ENCODE data around the gene OR52W1.
"Not testable (repeated sequence)": the region's sequence is repeated elsewhere in the genome, so short reads cannot be mapped to it uniquely, and the experiment has no call there.

Gene OR52W1

DNA sequence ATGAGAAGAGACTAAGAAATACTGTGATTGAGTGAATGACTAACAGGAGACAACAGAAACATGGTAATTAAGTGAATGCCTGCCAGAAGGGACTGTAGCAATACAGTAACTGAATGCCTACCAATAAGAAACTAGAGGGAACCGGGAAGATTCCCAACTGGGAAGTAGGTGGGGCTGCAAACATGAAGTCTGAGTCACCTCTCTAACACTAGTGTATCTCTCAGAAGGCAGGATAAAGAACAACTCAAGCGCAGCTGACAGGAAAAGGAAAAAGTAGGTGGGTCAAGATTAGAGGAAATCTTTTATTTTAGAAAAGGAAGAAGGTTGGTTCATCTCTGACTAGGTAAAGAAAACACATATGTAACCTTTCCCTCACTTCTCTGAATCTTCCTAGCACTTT, 20.3 kb downstream of the OR52W1 start:
- no peak for DNase-seq

DNA sequence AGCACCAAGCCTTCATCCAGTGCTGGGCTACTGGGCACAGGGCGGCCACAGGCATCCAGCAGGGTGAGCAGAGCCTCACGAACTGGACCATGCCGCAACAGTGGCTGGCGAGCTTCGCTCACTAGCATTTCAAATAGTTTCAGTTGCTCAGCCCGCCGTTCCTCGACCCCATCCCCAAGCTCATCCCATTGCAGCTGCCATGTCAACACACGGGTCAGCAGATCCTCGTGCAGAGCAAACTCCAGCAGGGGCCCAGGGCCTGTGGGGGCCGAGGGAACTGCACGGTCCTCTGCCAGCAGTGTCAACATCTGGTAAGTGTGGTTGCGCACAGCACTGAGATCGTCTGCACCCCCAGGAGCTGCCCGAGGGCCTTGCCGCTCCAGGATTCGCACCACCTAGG, 24.8 kb downstream of the OR52W1 start:
- DNase-seq: no peak

DNA sequence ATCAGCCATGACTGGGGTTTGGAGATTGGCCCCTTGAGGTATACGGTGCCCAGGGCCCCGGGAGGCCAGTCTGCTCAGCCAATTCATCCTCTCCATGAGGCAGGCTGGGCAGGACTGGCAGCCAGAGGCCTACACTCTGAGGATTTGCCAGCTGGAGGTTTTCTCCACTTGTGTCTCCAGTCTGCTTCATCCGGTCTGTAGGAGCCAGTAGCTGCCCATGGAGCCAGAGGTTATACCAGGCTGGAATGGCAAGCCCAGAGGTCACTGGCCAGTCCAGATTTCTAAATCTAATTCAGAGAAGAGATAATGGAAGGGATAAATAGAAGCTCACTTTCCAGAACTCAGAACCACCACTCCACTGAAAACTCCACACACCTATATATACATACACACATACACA, 25.4 kb downstream of the OR52W1 start:
- DNase-seq: no peak

DNA sequence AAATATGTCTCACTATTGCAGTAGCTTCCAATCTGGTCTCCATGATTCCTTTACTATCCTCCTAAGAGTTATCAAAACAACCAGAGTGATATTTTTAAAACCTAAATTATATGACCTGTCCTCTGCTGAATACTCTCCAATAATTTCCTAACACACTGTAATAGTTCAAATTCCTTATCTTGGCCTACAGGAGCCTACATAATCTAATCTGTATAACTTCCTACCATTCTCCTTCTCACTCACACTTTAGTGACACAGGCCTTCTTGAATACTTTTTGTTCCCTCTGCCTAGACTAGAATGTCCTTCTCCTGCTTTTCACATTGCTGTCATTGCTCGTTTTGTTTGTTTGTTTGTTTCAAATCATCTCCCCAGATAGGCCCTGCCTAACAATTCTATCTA, 26.0 kb downstream of the OR52W1 start:
- DNase-seq: no peak

DNA sequence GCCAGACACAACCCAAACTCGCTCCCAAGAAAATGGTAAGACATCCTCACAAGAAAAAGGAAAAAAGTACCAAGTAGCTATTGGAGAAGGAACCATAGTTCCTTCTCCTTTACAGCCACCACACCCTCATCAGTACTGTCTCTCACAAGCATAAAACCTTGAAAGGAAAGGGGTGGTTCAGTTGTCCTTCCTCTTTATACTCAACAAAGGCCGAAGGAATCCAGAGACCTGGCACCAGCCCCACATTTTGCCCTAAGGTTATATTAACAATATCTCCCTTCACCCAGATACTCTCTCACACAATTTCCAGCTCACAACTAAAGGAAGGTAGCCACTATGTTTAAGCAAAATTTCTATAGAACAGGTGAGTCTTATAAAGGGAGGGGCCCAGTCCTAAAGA, 26.9 kb downstream of the OR52W1 start:
- DNase-seq: no peak

DNA sequence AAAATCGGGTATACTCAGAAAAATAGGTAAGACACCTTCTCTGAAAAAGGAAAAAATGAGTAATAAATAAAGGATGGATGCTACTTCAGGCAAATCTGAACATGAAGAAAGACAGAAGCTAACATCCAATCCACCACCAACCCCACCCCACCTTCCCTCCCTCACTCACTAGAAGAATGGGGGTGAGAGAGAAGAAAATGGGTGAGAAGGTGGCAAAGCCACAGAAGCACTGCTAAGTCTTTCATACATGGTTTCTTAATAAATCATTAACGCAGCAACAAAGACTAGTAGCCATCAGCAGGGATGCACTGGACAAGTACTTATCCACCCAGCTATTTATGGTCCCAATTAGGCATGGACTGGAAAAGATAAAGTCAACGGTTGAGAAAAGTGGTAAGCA, 29.5 kb downstream of the OR52W1 start:
- DNase-seq: no peak

DNA sequence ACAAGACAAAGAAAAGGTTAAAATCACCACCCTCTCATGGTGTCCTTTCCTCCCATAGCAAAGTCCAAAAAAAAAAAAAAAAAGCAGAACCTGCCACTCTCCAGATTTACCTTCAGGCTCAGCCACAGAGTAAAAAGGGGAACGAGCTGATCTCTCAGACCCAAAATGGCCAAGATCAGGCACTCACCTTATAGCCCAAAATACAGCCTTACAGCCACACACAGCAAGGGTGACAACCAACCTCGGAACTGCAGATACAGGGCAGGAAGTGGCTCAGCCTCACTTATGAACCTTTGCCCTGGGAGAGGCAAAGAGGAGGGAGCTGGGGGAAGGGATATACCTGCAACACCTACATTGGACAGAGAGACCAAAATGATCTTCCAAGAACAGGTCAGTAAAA, 30.9 kb downstream of the OR52W1 start:
- DNase-seq: no peak

DNA sequence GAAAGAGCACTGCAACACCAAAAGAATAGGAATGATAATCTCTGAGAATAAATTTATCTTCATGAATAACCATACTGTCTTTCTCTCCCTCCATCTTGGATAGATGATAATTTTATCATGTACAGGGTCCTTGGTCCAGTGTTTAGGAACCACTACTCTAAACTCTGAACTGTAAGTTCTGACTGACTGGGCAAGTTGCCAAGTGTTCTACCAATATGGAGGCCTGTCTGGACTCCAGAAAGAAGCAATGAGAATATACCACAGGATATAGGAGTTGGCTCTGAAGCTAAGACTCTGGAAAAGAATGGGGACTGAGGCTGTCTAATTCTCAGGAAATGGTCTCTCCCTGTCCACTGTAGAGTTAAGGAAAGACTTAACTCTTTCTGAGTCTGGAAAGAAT, 33.9 kb downstream of the OR52W1 start:
- DNase-seq: no peak

DNA sequence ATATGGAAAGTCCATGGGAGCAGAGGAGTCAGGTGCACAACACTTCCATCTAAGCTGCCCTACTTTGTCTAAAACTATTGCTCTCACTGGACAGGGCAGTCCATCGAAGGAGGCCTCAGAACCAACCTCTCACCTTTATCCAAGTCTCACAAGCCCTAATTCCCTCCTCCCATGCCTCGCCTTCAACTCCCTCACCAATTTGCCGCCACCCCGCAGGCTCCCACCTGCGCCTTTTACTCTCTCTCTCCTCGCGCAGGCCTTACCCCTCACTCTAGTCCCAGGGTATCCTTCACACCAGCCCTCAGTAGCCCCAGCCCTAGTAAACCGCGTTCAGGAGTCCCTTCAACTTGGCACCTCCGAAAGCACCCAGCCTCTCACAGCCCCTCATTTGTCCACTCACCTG, 35.0 kb downstream of the OR52W1 start:
- DNase-seq: no peak

DNA sequence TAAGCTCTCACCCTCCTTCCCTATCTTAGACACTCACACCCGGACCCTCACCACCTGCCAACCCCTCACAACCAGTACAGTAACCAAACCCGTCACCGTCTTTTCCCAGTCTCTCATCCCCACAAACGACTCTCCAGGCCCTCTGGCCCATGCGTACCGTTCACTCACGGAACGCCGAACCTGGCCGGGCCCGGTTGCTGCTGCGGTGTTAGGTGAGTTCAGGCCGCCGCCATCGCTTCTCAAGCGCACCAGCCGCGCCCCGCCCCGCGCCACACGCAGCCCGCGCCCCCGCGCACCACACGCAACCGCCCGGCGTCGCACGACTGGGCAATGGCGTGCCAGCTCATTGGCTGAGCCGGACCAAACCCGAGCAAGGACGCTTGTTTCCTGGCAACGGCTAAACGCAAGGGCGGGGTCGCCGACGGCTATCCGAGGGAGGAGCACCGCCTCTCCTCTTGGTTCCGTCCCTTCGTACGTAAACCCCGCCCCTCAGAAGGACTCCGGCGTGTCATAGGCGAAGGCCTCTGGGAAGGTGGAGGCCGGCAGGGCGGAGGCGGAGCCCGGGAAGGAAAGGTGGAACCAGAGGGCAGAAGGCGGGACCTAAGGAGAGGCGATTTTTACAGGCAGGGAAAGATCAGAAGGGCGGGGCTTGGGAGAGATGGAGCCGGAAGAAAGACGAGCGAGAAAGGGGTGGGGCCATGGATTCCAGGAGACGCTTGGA, 35.5 kb downstream of the OR52W1 start, which contains the start of gene FHIP1B:
Gene FHIP1B (minus strand): TSS at position 250 of the 721 bp plus-strand sequence. CDS start 10,120 bp downstream, outside the sequence.
- peak; percentile 97 to 100 (median 99) for DNase-seq

DNA sequence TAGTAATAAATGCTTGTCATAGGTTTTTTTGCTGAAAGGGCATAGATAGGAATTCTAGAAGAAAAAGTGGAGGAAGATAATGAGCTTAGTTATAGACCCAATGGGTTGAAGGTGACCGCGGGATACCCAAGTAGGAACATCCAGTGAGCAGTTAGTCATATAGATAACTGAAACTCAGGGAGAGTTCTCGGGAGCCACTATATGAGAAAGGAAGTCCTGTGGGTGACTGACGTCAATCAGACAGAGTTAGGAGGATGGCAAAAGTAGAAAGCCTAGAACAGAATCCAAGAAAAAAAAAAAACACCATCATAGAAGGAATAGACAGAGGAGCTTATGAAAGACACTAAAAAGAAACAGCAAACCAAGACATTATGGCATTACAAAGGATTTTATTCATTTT, 38.2 kb downstream of the OR52W1 start:
- DNase-seq: no peak

DNA sequence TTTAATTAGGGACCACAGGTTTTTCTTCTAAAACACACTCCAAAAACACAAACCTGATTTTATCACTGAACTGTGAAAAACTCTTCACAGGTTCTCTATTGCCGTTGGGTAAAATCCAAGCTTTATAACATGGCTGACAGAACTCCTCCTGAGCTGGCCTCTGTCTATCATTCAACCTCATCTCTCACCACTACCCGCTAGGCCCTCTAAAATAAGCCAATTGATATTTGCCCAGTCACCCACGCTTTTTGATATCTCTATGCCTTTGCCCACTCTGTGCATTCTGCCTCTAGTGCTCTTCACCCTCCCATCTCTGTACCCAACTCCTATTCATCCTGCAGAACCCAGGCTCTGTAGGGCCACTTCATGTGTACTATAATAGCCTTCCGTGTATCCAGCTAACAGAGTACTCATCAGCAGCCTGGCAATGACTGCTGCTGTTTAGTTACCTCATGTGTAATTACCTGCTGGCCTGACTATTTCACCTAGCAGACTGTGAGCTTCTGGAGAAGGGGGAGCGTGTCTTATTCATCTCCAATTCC, 38.8 kb downstream of the OR52W1 start:
- no peak for DNase-seq

DNA sequence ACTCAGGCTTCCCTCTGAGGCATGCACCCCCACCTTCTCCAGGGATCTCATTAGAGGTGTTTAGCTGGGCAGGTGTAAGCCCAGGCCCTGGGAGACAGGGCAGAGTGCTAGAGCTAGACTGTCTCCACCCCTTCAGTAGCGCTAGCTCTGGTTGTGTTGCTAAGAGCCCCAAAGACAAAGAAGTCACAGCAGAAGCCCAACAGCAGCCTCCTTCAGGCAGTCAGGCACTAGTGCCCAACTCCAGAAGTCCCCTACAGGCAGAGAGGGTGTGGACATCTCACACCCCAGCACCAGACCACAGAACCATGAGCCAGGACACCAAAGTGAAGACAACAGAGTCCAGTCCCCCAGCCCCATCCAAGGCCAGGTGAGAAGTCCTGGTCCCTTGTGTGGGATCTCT, 39.9 kb downstream of the OR52W1 start, which contains the start of gene CNGA4:
Gene CNGA4 (plus strand): TSS at position 188 of the 400 bp plus-strand sequence. CDS start 118 bp downstream, at position 306.
- no peak for DNase-seq

DNA sequence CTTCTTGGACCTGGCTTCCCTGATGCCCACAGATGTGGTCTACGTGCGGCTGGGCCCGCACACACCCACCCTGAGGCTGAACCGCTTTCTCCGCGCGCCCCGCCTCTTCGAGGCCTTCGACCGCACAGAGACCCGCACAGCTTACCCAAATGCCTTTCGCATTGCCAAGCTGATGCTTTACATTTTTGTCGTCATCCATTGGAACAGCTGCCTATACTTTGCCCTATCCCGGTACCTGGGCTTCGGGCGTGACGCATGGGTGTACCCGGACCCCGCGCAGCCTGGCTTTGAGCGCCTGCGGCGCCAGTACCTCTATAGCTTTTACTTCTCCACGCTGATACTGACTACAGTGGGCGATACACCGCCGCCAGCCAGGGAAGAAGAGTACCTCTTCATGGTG, 41.1 kb downstream of the OR52W1 start:
- no peak for DNase-seq

DNA sequence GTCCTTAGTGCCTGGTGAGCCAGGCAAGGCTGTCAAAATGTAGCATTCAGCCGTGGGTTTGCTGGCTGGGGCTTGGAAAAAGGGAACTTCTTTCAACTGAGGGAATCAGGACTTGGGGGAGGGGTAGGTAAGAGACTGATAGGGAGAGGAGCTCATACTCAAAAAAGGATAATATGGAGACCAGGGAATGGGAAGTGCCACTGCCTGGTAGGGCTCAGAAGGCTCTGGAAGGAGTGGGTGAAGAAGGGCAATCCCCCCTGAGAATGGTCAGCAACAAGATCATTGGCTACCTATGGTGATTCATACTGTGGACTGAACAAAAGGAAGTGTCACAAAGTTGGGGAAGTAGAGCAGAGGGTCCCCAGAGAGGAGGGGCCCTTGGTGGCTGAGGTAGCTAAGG, 41.8 kb downstream of the OR52W1 start:
- DNase-seq: no peak

DNA sequence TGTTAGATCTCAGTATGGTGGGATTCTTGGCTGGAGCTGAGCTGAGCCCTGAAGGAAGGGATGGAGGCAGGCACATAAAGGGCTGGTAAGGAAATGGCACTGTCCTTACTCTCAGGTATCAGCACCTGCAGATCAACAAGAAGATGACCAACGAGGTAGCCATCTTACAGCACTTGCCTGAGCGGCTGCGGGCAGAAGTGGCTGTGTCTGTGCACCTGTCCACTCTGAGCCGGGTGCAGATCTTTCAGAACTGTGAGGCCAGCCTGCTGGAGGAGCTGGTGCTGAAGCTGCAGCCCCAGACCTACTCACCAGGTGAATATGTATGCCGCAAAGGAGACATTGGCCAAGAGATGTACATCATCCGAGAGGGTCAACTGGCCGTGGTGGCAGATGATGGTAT, 42.3 kb downstream of the OR52W1 start:
- DNase-seq: no peak

DNA sequence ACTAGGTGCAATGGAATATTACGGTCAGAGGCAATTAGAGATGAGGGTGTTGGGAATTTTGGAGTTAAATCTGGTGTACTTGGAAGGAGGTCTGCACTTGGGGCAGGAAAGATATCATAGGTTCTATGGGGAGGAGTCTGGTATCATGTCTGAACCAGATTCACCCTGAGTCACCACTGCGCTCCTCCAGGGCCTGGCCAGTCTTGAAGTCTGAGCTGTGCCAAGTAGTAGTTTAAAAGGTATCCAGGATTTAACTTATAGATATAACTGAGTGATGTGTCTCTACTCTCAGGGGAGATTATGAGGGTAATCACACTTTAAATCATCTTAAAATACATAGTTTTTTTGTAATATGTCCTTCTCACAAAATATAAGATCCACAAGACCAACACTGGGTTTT, 46.5 kb downstream of the OR52W1 start:
- no peak for DNase-seq

DNA sequence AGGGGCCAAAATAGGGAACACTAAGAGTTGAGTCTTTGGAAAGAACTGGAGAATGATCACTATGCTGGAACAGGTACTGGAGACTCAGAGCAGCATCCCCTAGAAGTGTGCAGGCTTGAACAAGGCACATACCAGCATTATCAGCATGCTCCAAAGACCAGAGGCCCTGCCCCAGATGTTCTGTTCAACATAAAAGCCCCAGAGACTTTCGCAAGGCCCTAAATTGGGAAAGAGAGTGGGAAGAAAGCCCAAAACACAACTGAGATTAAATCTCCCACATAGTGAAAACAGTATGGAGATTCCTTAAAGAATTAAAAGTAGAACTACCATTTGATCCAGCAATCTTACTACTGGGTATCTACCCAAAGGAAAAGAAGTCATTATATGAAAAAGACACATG, 49.2 kb downstream of the OR52W1 start:
- DNase-seq: no peak

DNA sequence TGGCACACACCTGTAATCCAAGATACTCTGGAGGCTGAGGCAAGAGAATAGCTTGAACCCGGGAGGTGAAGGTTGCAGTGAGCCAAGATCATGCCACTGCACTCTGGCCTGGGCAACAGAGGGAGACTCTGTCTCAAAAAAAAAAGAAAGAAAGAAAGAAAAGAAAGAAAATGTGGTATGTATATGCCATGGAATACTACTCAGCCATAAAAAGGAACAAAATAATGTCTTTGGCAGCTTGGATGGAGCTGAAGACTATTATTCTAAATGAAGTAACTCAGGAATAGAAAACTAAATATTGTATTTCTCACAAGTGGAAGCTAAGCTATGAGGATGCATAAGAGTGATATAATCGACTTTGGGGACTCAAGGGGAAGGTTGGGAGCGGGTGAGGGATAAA, 49.9 kb downstream of the OR52W1 start:
- DNase-seq: not testable (repeated sequence)
